ENCODE measurements around the gene MACF1.

The MACF1 gene

DNA sequence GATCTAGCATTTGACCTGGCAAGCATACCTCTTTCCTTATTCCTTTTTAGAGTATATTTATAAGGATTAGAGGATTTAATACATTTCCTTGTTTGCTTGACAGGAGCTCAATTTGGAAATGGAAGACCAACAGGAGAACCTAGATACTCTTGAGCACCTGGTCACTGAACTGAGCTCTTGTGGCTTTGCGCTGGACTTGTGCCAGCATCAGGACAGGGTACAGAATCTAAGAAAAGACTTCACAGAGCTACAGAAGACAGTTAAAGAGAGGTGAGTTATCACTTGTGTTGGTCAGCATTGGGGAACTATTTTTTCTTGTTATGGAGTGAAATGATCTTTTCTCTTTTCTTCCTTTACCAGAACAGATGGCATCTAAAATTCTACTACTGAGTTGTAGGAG is 163.6 kb downstream of the MACF1 start:
- DNase-seq = no peak

DNA sequence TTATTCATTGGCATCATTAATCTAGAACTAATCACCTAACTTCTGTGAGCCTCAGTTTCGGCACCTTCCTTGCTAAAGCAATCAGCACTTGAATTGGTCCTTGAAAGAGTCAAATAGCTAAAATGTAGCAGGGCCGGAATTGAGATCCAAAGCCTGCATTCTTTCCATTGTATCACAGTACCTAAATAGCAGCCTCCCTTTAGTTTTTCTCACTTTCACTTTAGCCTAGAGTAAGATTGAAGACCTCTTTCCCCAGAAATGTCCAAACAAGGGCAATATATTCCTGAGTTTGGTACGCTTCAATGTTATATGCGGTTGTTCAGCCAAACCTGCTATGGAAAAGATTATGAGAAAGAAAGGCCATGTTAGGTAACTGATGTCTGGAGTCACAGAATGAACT is 165.1 kb downstream of the MACF1 start:
- no peak for DNase-seq

- DNase-seq = no peak
These were observed 166.1 kb downstream of the MACF1 start for GRCh38 chr1:39370602-39371001.

- no peak for DNase-seq
These were observed 167.6 kb downstream of the MACF1 start for GRCh38 chr1:39372105-39372504.

DNA sequence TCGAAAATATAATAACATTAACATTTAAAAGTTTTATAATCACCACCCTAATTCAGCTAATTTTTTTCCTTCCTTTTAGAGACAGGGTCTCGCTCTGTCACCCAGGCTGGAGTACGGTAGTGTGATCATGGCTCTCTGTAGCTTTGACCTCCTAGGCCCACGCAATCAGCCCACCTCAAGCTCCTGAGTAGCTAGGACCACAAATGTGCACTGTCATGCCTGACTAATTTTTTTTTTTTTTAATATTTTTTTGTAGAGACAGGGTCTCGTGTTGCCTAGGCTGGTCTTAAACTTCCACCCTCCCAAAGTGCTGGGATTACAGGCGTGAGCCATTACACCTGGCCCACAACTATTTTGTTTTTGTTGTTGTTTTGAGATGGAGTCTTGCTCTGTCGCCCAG is 172.2 kb downstream of the MACF1 start:
- no peak for DNase-seq

GRCh38 chr1:39378377-39378776 is 173.9 kb downstream of the MACF1 start:
- no peak for DNase-seq

GRCh38 chr1:39379187-39379586 is 174.7 kb downstream of the MACF1 start:
- no peak for DNase-seq

DNA sequence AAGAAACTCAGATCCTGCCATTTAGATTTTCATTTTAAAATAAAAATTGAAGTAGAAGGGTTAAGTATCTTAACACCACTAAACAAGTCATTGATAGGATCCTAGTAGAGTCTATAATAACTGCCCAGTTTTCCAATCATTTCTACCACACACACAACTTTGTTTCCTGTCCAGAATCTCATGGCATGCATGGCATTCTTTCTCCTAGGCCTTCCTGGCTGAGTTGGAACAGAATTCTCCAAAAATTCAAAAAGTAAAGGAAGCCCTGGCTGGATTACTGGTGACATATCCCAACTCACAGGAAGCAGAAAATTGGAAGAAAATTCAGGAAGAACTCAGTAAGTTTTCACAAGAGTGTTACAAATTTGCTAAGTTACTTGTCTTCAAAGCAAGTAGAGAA is 175.5 kb downstream of the MACF1 start:
- no peak for DNase-seq

DNA sequence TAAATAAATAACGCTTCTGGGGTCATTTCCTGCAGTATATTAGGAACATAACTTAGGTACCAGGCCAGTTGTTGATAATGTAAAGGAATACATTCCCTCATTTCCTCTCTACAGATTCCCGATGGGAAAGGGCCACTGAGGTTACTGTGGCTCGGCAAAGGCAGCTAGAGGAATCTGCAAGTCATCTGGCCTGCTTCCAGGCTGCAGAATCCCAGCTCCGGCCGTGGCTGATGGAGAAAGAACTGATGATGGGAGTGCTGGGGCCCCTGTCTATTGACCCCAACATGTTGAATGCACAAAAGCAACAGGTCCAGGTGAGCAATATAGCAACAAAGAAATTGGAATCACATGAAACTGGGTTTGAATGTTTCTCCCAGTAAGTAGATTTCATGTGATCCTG is 177.3 kb downstream of the MACF1 start:
- no peak for DNase-seq

DNA sequence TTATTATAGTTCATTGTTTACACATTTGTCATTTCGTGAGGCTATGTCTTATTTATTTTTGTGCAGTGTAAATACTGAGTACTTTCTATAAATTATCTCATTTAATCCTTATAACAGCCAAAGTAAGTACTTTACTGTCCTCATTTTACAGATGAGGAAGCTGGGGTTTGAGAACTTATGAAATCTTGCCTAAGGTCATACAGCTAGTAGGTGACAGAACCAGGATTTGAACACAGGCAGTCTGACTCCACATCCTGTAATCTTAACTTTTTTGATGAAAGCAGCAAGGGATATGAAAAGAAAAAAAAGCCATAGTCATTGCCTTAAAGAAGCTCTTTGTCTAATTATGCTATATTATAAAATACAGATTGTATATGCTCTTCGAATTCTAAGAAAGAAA is 179.8 kb downstream of the MACF1 start:
- no peak for DNase-seq

DNA sequence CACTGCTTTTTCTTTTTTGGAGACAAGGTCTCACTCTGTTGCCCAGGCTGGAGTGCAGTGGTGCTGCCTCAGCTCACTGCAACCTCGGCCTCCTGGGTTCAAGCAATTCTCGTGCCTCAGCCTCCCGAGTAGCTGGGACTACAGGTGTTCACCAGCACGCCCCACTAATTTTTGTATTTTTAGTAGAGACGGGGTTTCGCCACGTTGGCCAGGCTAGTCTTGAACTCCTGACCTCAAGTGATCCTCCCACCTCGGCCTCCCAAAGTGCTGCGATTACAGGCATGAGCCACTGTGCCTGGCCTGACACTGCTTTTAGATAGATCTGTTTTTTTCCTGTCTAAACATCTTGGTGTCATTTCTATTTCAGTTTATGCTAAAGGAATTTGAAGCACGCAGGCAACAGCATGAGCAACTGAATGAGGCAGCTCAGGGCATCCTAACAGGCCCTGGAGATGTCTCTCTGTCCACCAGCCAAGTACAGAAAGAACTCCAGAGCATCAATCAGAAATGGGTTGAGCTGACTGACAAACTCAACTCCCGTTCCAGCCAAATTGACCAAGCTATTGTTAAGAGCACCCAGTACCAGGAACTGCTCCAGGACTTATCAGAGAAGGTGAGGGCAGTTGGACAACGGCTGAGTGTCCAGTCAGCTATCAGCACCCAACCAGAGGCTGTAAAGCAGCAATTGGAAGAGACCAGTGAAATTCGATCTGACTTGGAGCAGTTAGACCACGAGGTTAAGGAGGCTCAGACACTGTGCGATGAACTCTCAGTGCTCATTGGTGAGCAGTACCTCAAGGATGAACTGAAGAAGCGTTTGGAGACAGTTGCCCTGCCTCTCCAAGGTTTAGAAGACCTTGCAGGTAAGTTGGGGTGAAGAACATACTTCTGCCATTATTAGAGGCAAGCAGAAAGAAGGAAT is 180.8 kb downstream of the MACF1 start:
- DNase-seq = no peak

GRCh38 chr1:39386997-39387396 is 182.5 kb downstream of the MACF1 start:
- DNase-seq = no peak

DNA sequence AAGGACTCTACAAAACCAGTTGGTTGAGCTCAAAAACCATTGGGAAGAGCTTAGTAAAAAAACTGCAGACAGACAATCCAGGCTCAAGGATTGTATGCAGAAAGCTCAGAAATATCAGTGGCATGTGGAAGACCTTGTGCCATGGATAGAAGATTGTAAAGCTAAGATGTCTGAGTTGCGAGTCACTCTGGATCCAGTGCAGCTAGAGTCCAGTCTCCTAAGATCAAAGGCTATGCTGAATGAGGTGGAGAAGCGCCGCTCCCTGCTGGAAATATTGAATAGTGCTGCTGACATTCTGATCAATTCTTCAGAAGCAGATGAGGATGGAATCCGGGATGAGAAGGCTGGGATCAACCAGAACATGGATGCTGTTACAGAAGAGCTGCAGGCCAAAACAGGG is 183.0 kb downstream of the MACF1 start:
- no peak for DNase-seq

DNA sequence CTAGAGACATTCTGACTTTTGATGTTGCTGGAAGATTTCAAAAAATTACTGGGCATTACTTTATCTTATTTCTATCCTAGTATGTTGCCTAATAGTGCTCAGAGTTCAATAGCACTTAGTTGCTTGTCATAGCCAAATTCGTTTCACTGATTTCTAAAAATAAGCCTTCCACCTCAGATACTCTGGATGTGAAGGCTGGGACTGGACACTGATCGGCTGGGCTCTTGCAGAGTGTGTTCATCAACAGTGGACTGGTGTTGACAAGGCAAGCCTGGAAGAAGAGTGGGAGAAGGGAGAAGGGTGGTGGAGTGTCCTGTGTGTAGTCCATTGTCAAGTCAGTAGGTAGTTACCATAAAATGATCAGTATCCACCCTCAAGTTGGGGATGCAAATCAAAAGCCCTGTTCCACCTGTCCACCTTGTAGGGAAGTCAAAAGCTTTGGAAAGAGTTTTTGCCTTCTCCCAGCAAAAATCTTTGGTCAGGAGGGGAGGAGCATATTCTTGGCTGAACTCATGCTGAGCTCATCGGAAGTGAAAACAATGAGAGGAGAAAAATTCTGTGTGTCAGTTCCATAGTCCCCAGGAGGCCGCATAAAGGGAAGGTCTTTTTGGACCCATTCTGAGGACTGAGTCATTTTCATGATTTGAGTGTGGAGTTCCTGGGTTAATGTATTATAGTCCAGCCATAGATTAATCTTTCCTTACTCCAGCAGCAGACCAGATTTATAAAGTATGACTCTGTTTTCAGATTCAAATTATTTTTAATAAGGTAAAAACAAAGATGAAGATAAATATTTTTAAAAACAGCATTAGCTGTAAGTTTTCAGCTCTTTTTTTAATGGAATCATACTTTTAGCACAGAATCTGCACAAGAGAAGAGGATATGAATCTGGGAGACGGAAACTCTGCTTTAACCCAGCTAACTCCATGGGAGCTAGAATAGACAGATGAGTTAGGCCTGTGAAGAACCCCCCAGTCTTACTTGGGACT is 187.5 kb downstream of the MACF1 start:
- no peak for DNase-seq

DNA sequence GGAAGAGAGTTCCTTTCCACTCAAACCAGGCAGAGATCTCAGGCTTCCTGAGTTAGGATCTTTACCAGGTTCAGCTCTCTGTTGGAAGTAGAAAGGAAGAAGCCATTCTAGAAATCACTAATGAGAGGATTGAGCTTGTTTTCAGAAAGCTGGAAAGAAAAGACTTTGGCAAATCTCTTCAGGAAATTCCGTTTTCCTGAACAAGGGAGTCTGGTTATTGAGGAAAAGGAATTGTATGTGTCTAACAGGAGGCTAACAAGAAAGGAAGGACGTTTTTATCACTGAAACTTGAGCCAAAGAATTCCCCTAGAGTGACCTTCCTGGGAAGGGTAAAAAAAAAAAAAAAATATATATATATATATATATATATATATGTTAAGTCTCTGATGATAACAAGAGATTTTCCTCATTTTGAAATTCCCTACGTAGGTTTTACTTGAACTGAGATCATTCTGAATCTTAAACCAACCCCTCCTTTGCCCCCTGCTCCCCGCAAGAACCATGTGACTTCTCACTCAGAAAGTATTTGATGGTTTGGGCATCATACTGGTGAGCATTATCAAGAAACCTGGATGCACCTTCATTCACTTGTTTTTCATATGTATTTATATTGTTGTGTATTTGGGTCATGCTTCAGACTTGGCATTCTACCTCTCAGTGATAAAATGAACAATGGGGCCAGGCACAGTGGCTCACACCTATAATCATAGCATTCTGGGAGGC is 188.5 kb downstream of the MACF1 start:
- DNase-seq = no peak

DNA sequence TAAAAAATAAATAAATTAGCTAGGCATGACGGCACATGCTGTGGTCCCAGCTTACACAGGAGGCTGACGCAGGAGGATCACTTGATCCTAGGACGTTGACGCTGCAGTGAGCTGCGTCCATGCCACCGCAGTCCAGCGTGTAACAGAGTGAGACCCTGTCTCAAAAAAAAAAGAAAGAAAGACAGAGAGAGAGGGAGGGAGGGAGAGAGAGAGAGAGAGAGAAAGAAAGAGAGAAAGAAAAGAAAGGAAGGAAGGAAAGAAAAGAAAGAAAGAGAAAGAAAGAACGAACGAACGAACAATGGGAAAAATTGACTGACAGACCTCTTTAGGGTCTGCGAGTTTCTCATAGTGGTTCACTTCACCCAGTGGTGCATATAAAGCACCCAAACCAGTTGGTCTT is 189.2 kb downstream of the MACF1 start:
- no peak for DNase-seq

DNA sequence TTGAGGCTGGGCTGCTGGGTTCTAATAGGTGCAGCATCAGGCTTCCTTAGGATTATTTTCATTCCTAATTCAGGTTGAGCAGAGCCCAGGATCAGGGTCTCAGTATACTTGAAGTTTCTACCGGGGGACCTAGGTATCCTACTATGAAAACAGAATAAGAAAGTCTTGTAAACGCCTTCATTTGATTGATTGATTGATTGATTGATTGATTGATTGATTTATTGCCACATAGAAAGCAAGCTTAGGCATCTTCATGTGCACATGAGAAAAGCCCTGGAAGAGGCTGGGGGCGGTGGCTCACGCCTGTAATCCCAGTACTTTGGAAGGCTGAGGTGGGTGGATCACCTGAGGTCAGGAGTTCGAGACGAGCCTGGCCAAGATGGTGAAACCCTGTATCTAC is 189.6 kb downstream of the MACF1 start:
- no peak for DNase-seq

DNA sequence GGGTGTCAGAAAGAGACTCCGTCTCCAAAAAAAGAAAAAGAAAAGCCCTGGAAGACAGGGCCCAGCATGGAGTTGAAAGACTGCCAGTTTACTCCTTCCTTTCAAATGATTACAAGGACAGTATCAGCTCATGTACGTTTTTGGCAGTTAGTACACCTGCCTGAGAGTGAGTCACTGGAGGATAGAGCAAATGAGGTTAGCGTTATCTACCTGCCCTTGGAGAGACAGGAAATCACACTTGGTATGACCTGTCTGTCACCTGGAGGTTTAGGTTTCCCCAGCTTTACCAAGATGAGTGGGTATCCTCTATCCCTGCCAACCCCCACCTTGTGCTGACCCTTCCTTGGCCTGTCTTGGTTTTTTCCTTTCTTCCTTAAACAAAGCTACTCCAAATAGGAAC is 190.1 kb downstream of the MACF1 start:
- no peak for DNase-seq

- no peak for DNase-seq
These were observed 190.9 kb downstream of the MACF1 start for GRCh38 chr1:39395357-39395831.

GRCh38 chr1:39396671-39397070 is 192.2 kb downstream of the MACF1 start:
- DNase-seq = no peak

DNA sequence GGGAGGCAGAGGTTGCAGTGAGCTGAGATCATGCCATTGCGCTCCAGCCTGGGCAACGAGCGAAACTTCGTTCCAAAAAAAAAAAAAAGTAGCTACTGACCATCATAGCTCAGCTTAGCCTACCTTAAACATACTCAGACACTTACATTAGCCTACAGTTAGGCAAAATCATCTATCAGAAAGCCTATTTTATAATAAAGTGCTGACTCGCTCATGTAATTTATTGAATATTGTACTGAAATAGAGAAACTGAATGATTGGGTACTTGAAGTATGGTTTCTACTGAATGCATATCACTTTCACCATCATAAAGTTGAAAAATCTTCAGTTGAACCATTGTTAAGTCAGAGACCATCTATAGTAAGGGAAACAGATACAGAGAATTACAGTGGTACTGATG is 193.0 kb downstream of the MACF1 start:
- no peak for DNase-seq

DNA sequence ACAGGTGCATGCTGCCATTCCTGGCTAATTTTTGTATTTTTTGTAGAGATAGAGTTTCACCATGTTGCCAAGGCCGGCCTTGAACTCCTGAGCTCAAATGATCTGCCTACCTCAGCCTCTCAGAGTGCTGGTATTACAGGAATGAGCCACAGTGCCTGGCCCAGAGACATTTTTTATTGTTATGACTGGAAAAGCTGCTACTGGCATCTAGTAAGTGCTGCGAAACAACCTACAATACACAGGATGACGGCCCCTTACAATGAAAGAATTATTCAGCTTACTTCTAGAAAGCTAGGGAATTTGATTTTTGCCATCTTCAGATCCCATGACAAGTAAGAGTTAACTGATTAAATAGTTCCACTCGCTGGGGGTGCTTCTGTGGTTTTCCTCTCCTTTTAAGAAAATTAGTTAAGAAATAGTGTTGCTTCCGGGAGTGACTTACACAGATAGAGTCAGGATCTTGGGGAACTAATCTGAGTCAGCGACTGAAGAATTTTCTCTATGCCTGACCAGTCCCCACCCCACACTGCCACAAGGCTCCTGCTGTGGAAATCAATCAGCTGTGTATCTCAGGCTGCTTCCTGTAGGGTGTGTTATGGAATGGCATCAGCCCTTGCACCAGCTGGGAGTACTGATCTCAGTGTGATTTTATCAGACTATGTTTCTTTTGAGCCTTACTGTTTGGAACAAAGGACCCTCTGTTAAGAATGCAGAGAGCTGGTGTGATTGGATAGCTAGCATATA is 194.0 kb downstream of the MACF1 start:
- DNase-seq = no peak

Measured in DMS79 (cell line).